Spleen (tissue), 11 donors: Measurements from ENCODE around the gene EFHD2. TPM values are rescaled to one million over a fixed set of nuclear protein-coding genes. Genes with fewer than 3 reads are reported as not detected.

Experiments used
- DNase-seq: peaks from one replicate; pipeline ENCODE4 v3.0.0-alpha.2; 2020
- H3K27ac ChIP-seq, 8 donors: fragments of 200-600 bp; sonication (generic) in 7 of 8; 1 replicate in 4 of 8; 2 replicates in 4 of 8; pipeline versions ENCODE4 v1.5.0 to v1.8.0; 2016 to 2021; ENCODE audit warnings: inconsistent platforms in 4 of 8, mild to moderate bottlenecking in 4 of 8, moderate library complexity in 1 of 8
- H3K27me3 ChIP-seq, 7 donors: fragments of 200-600 bp; sonication (generic) in 6 of 7; replicated peaks in 1 of 7; 1 replicate in 4 of 7; 2 replicates in 3 of 7; pipeline versions ENCODE4 v1.5.0 to v1.8.0; 2016 to 2021; ENCODE audit warnings: inconsistent platforms in 3 of 7, mild to moderate bottlenecking in 1 of 7
- H3K36me3 ChIP-seq, 6 donors: fragments of 200-600 bp; sonication (generic) in 5 of 6; 1 replicate in 4 of 6; 2 replicates in 2 of 6; pipeline versions ENCODE4 v1.5.0 to v1.8.0; 2016 to 2021; ENCODE audit warnings: inconsistent platforms in 2 of 6
- H3K4me1 ChIP-seq, 6 donors: fragments of 200-600 bp; sonication (generic) in 5 of 6; 1 replicate in 3 of 6; 2 replicates in 3 of 6; pipeline versions ENCODE4 v1.5.0 to v1.8.0; 2016 to 2021; ENCODE audit warnings: inconsistent platforms in 3 of 6
- H3K4me3 ChIP-seq, 8 donors: fragments of 200-600 bp; sonication (generic) in 7 of 8; 1 replicate in 4 of 8; 2 replicates in 4 of 8; pipeline versions ENCODE4 v1.5.0 to v1.8.0; 2016 to 2021; ENCODE audit warnings: inconsistent platforms in 4 of 8, mild to moderate bottlenecking in 4 of 8, moderate library complexity in 2 of 8
- H3K9me3 ChIP-seq, 8 donors: fragments of 200-600 bp; sonication (generic) in 7 of 8; 1 replicate in 4 of 8; 2 replicates in 4 of 8; pipeline versions ENCODE4 v1.5.0 to v1.8.0; 2016 to 2021; ENCODE audit warnings: inconsistent platforms in 4 of 8
- CTCF ChIP-seq, 11 experiments: fragments of 200-600 bp in 7 of 11; fragments of 450-650 bp in 4 of 11; sonication (generic) in 4 of 11; IDR thresholded peaks in 8 of 11; conservative IDR thresholded peaks in 3 of 11; 1 replicate in 7 of 11; 2 replicates in 4 of 11; pipeline versions ENCODE4 v1.4.0 to v1.8.0; 2016 to 2021; ENCODE audit warnings: antibody characterized with exemption in 11 of 11, inconsistent platforms in 4 of 11, mild to moderate bottlenecking in 1 of 11
- POLR2A ChIP-seq, 3 donors: fragments of 450-650 bp; IDR thresholded peaks; one replicate each; pipeline ENCODE4 v1.5.1; 2017; ENCODE audit warnings: antibody characterized with exemption in 3 of 3, mild to moderate bottlenecking in 1 of 3
- POLR2AphosphoS5 ChIP-seq, 3 donors: sonication (generic); formaldehyde crosslinking; IDR thresholded peaks; one replicate each; pipeline ENCODE4 v1.5.1; 2017; ENCODE audit warnings: antibody characterized with exemption in 3 of 3
- WGBS, 5 donors: extraction: QIAGEN DNeasy Blood & Tissue Kit in 3 of 5; methylation state at CpG; one replicate each; pipeline versions ENCODE4 v1.1.5 to v1.1.7; 2013 to 2018; 5-methylcytosine and 5-hydroxymethylcytosine counted together
- intact Hi-C: fragments of 100-400 bp; cut with DNase I; formaldehyde crosslinking; loops from one replicate; pipeline ENCODE4 v1.15.0; 2023; ENCODE audit warnings: low total_unique reads
- polyA plus RNA-seq, 3 donors: library from polyadenylated mRNA; stranded (reverse); fragments of 200-250 nt; gene quantifications; one replicate each; pipeline ENCODE4 v1.2.1, GENCODE V29; 2013
- total RNA-seq, 7 donors: library from RNA; depleted of rRNA in 3 of 7; stranded (reverse); fragments of >200 nt in 3 of 7; fragmentation: NEBNext Ultra II Directional in 4 of 7; extraction: Animal tissue kit (Norgen Biotek cat#: 25700) in 4 of 7; gene quantifications; one replicate each; pipeline versions ENCODE4 v1.1.0 to v1.2.1, GENCODE V29; 2016 to 2021
- donor health status: healthy with polysubstance abuse.
- donor health status: DM: no; HTN: no; CAD: no; lungs with moderate emphysema.
- donor health status: DM: no; HTN: no; CAD: no.
- donor health status: Bipolar disorder and iron deficiency.
- donor health status: healthy.
- donor health status: DM: no; HTN: no; CAD: no.
- donor health status: DM: yes; HTN: yes; CAD: no.

The EFHD2 gene
- total and polyA plus RNA-seq, 10 donors, result 81.8 to 226 (median 155) TPM

- TF ChIP-seq POLR2AphosphoS5 (IDR thresholded peaks at IDR 0.05) (no peak), CTCF (IDR thresholded peaks at IDR 0.05 in 8 of 11, conservative IDR thresholded peaks at IDR 0.05 in 3 of 11) (peak in 1 of 11 experiments; percentile 20)
- Histone ChIP-seq H3K27me3 (no peaks in the 10 kb centered on the region), H3K4me1 (peaks cover 0 to 11% (median 0%) of the 10 kb centered on the region in 6 donors), H3K36me3 (no peaks in the 10 kb centered on the region), H3K4me3 (no peak overlapping the region), H3K9me3 (no peaks in the 10 kb centered on the region), H3K27ac (no peak overlapping the region)
- WGBS, 5 donors, result 67 to 84% (median 81%) methylated on average over 5 of the region's 5 CpGs
- intact Hi-C loops, result no loop called here
- no peak for DNase-seq
Observed at GRCh38 chr1:15364740-15365139, 44.9 kb upstream of the EFHD2 start.

GRCh38 chr1:15368888-15369287 is 40.8 kb upstream of the EFHD2 start:
- TF ChIP-seq POLR2A (IDR thresholded peaks at IDR 0.05), result no peak
- no peak for TF ChIP-seq POLR2AphosphoS5 (IDR thresholded peaks at IDR 0.05)
- TF ChIP-seq CTCF (IDR thresholded peaks at IDR 0.05 in 8 of 11, conservative IDR thresholded peaks at IDR 0.05 in 3 of 11), result no peak
- H3K27ac ChIP-seq, result no peak overlapping the region
- no peak overlapping the region for H3K4me3 ChIP-seq
- H3K27me3 ChIP-seq, result no peaks in the 10 kb centered on the region
- intact Hi-C loops, result no loop called here
- WGBS, 5 donors, result 46 to 69% (median 60%) methylated on average over 1 of the region's 1 CpG
- no peaks in the 10 kb centered on the region for H3K9me3 ChIP-seq
- peaks cover 3 to 35% (median 12%) of the 10 kb centered on the region in 6 donors for H3K4me1 ChIP-seq
- no peaks in the 10 kb centered on the region for H3K36me3 ChIP-seq
- DNase-seq, result no peak

GRCh38 chr1:15370268-15370667 is 39.4 kb upstream of the EFHD2 start:
- H3K4me1 ChIP-seq, result peaks cover 3 to 35% (median 12%) of the 10 kb centered on the region in 6 donors
- intact Hi-C loops, result no loop called here
- H3K9me3 ChIP-seq, result no peaks in the 10 kb centered on the region
- no peaks in the 10 kb centered on the region for H3K36me3 ChIP-seq
- peak overlapping the region in 4 of 8 donors; percentile 5 to 62 (median 16) for H3K27ac ChIP-seq
- H3K27me3 ChIP-seq, result no peaks in the 10 kb centered on the region
- no peak for DNase-seq
- TF ChIP-seq POLR2A (IDR thresholded peaks at IDR 0.05) (no peak), POLR2AphosphoS5 (IDR thresholded peaks at IDR 0.05) (no peak), CTCF (IDR thresholded peaks at IDR 0.05 in 8 of 11, conservative IDR thresholded peaks at IDR 0.05 in 3 of 11) (no peak)
- no peak overlapping the region for H3K4me3 ChIP-seq
- WGBS, 5 donors, result 52 to 76% (median 62%) methylated on average over 4 of the region's 4 CpGs

- TF ChIP-seq CTCF (IDR thresholded peaks at IDR 0.05 in 8 of 11, conservative IDR thresholded peaks at IDR 0.05 in 3 of 11) (no peak), POLR2AphosphoS5 (IDR thresholded peaks at IDR 0.05) (peak in 2 of 3 donors; percentile 49 to 59), POLR2A (IDR thresholded peaks at IDR 0.05) (no peak)
- peak overlapping the region in 7 of 8 donors; percentile 2 to 62 (median 26) for H3K27ac ChIP-seq
Observed at GRCh38 chr1:15370781-15371520, 38.7 kb upstream of the EFHD2 start.

More at GRCh38 chr1:15370781-15371520, 38.7 kb upstream of the EFHD2 start:
- no peaks in the 10 kb centered on the region for H3K9me3 ChIP-seq
- 51 to 69% (median 65%) methylated on average over 12 to 16 of the region's 16 CpGs for WGBS, 5 donors
- no peak overlapping the region for H3K4me3 ChIP-seq
- H3K36me3 ChIP-seq, result no peaks in the 10 kb centered on the region
- H3K4me1 ChIP-seq, result peaks cover 3 to 35% (median 12%) of the 10 kb centered on the region in 6 donors
- H3K27me3 ChIP-seq, result peaks cover 0 to under 1% (median 0%) of the 10 kb centered on the region in 7 donors
- intact Hi-C loops, result no loop called here
- DNase-seq, result peak; percentile 76
